ENCODE measurements around the gene BTBD9. TPM values are rescaled to one million over a fixed set of nuclear protein-coding genes. Genes with fewer than 3 reads are reported as not detected.

Gene BTBD9
- total RNA-seq, 4 donors from 2014 or later = 8.6 to 34.1 (median 30.8) TPM

- intact Hi-C loops (cut with DNase I; ENCODE audit: low total_unique reads) (no loop called here), in situ Hi-C loops (cut with MboI; ENCODE audit: low pct_ligation_motif_present in 1 of 4, low pct_unique_long_range_greater_than_20kb in 1 of 4, low sequenced_read_pairs in 3 of 4) (no loop called here)
- Histone ChIP-seq H3K4me1 (no peaks in the 10 kb centered on the region), H3K4me3 (no peak overlapping the region), H3K36me3 (no peaks in the 10 kb centered on the region), H3K27ac (no peak overlapping the region), H3K9me3 (no peaks in the 10 kb centered on the region), H3K27me3 (no peaks in the 10 kb centered on the region)
- 100% methylated on average over 3 of the region's 3 CpGs for WGBS, 2 donors (ENCODE audit: low coverage in 1 of 2)
- TF ChIP-seq POLR2AphosphoS5 (IDR thresholded peaks at IDR 0.05) (no peak), POLR2A (IDR thresholded peaks at IDR 0.05) (no peak), EP300 (IDR thresholded peaks at IDR 0.05; ENCODE audit: low read depth) (no peak), CTCF (IDR thresholded peaks at IDR 0.05) (no peak)
- no peak for DNase-seq
These were observed 394.9 kb downstream of the BTBD9 start for GRCh38 chr6:38244869-38245268.

GRCh38 chr6:38241200-38241871, 398.4 kb downstream of the BTBD9 start:
- intact Hi-C loops (cut with DNase I; ENCODE audit: low total_unique reads) (no loop called here), in situ Hi-C loops (cut with MboI; ENCODE audit: low pct_ligation_motif_present in 1 of 4, low pct_unique_long_range_greater_than_20kb in 1 of 4, low sequenced_read_pairs in 3 of 4) (no loop called here)
- H3K9me3 ChIP-seq = no peaks in the 10 kb centered on the region
- no peaks in the 10 kb centered on the region for H3K4me1 ChIP-seq
- no peak for TF ChIP-seq EP300 (IDR thresholded peaks at IDR 0.05; ENCODE audit: low read depth)
- TF ChIP-seq CTCF (IDR thresholded peaks at IDR 0.05) = no peak
- TF ChIP-seq POLR2AphosphoS5 (IDR thresholded peaks at IDR 0.05) = no peak
- TF ChIP-seq POLR2A (IDR thresholded peaks at IDR 0.05) = no peak
- DNase-seq = no peak
- no peak overlapping the region for H3K4me3 ChIP-seq
- 72 to 84% methylated on average over 7 of the region's 7 CpGs for WGBS, 2 donors (ENCODE audit: low coverage in 1 of 2)
- no peak overlapping the region for H3K27ac ChIP-seq
- H3K36me3 ChIP-seq = no peaks in the 10 kb centered on the region
- H3K27me3 ChIP-seq = no peaks in the 10 kb centered on the region

GRCh38 chr6:38239719-38240451, 399.8 kb downstream of the BTBD9 start:
- Histone ChIP-seq H3K4me3 (no peak overlapping the region), H3K9me3 (no peaks in the 10 kb centered on the region), H3K36me3 (no peaks in the 10 kb centered on the region), H3K27me3 (no peaks in the 10 kb centered on the region), H3K27ac (no peak overlapping the region), H3K4me1 (no peaks in the 10 kb centered on the region)
- WGBS, 2 donors (ENCODE audit: low coverage in 1 of 2) = 58% methylated on average over 5 of the region's 5 CpGs; no CpG with 5 or more reads in 1 of the 2 donors
- no peak for DNase-seq
- no peak for TF ChIP-seq CTCF (IDR thresholded peaks at IDR 0.05)
- TF ChIP-seq POLR2A (IDR thresholded peaks at IDR 0.05) = no peak
- TF ChIP-seq EP300 (IDR thresholded peaks at IDR 0.05; ENCODE audit: low read depth) = no peak
- in situ Hi-C loops (cut with MboI; ENCODE audit: low pct_ligation_motif_present in 1 of 4, low pct_unique_long_range_greater_than_20kb in 1 of 4, low sequenced_read_pairs in 3 of 4) (no loop called here), intact Hi-C loops (cut with DNase I; ENCODE audit: low total_unique reads) (no loop called here)

GRCh38 chr6:38236631-38237030, 403.1 kb downstream of the BTBD9 start:
- in situ Hi-C loops (cut with MboI; ENCODE audit: low pct_ligation_motif_present in 1 of 4, low pct_unique_long_range_greater_than_20kb in 1 of 4, low sequenced_read_pairs in 3 of 4) = no loop called here

More at GRCh38 chr6:38236631-38237030, 403.1 kb downstream of the BTBD9 start:
- Histone ChIP-seq H3K4me3 (no peak overlapping the region), H3K4me1 (peaks cover 0 to 4% (median 0%) of the 10 kb centered on the region in 4 donors), H3K36me3 (no peaks in the 10 kb centered on the region), H3K27ac (no peak overlapping the region), H3K9me3 (no peaks in the 10 kb centered on the region), H3K27me3 (no peaks in the 10 kb centered on the region)
- DNase-seq = no peak
- TF ChIP-seq CTCF (IDR thresholded peaks at IDR 0.05) = no peak
- intact Hi-C loops (cut with DNase I; ENCODE audit: low total_unique reads) = no loop called here
- WGBS, 2 donors (ENCODE audit: low coverage in 1 of 2) = 92 to 97% methylated on average over 1 of the region's 1 CpG

Data from transverse colon (tissue), 4 donors.